Mucosa of stomach (tissue), 1 donor: ENCODE measurements around the gene GMNC.

Experiments
- H3K27me3 ChIP-seq: one replicate; pipeline ENCODE4 v1.7.0; 2013; ENCODE audit warnings: mild to moderate bottlenecking, low read length; ENCODE audit not compliant: control insufficient read depth, insufficient read depth
- H3K36me3 ChIP-seq: one replicate; pipeline ENCODE4 v1.7.0; 2013; ENCODE audit warnings: low read length; ENCODE audit not compliant: control insufficient read depth, insufficient read depth
- H3K4me1 ChIP-seq: one replicate; pipeline ENCODE4 v1.7.0; 2013; ENCODE audit warnings: mild to moderate bottlenecking, low read length; ENCODE audit not compliant: control insufficient read depth, insufficient read depth
- H3K4me3 ChIP-seq: one replicate; pipeline ENCODE4 v1.7.0; 2013; ENCODE audit warnings: low read length
- H3K9ac ChIP-seq: one replicate; pipeline ENCODE4 v1.7.0; 2013; ENCODE audit warnings: mild to moderate bottlenecking, low read length, moderate library complexity
- H3K9me3 ChIP-seq: one replicate; pipeline ENCODE4 v1.7.0; 2013; ENCODE audit warnings: mild to moderate bottlenecking, low read length, moderate library complexity; ENCODE audit not compliant: control insufficient read depth
- donor health status: Pancreatic carcinoma.

Gene GMNC

GRCh38 chr3:190847436-190847835 lies 15.1 kb downstream of the GMNC start:
- H3K27me3 ChIP-seq: no peaks in the 10 kb centered on the region
- H3K4me3 ChIP-seq: no peak overlapping the region
- no peak overlapping the region for H3K9ac ChIP-seq
- no peaks in the 10 kb centered on the region for H3K4me1 ChIP-seq
- H3K36me3 ChIP-seq: no peaks in the 10 kb centered on the region
- no peaks in the 10 kb centered on the region for H3K9me3 ChIP-seq

- H3K4me1 ChIP-seq: no peaks in the 10 kb centered on the region
- H3K9ac ChIP-seq: no peak overlapping the region
- H3K9me3 ChIP-seq: no peaks in the 10 kb centered on the region
- no peaks in the 10 kb centered on the region for H3K36me3 ChIP-seq
- no peak overlapping the region for H3K4me3 ChIP-seq
- H3K27me3 ChIP-seq: no peaks in the 10 kb centered on the region
Measured at GRCh38 chr3:190840146-190840545, 22.3 kb downstream of the GMNC start.

- Histone ChIP-seq H3K27me3 (no peaks in the 10 kb centered on the region), H3K9ac (no peak overlapping the region), H3K4me3 (no peak overlapping the region), H3K9me3 (no peaks in the 10 kb centered on the region), H3K4me1 (no peaks in the 10 kb centered on the region), H3K36me3 (no peaks in the 10 kb centered on the region)
Measured at GRCh38 chr3:190831225-190831624, 31.3 kb downstream of the GMNC start.

GRCh38 chr3:190830031-190830430 lies 32.5 kb downstream of the GMNC start:
- Histone ChIP-seq H3K4me1 (no peaks in the 10 kb centered on the region), H3K4me3 (no peak overlapping the region), H3K27me3 (no peaks in the 10 kb centered on the region), H3K9me3 (no peaks in the 10 kb centered on the region), H3K9ac (no peak overlapping the region), H3K36me3 (no peaks in the 10 kb centered on the region)

- Histone ChIP-seq H3K9ac (no peak overlapping the region), H3K27me3 (no peaks in the 10 kb centered on the region), H3K36me3 (no peaks in the 10 kb centered on the region), H3K4me1 (no peaks in the 10 kb centered on the region), H3K9me3 (no peaks in the 10 kb centered on the region), H3K4me3 (no peak overlapping the region)
Measured at GRCh38 chr3:190826018-190826417, 36.5 kb downstream of the GMNC start.

- no peaks in the 10 kb centered on the region for H3K27me3 ChIP-seq
- no peak overlapping the region for H3K4me3 ChIP-seq
- no peak overlapping the region for H3K9ac ChIP-seq
- H3K9me3 ChIP-seq: no peaks in the 10 kb centered on the region
- H3K36me3 ChIP-seq: no peaks in the 10 kb centered on the region
- no peaks in the 10 kb centered on the region for H3K4me1 ChIP-seq
Measured at GRCh38 chr3:190825386-190826016, 37.0 kb downstream of the GMNC start.

- Histone ChIP-seq H3K9me3 (no peaks in the 10 kb centered on the region), H3K4me3 (no peak overlapping the region), H3K36me3 (no peaks in the 10 kb centered on the region), H3K27me3 (no peaks in the 10 kb centered on the region), H3K4me1 (no peaks in the 10 kb centered on the region), H3K9ac (no peak overlapping the region)
Measured at GRCh38 chr3:190811775-190812480, 50.6 kb downstream of the GMNC start.

- no peaks in the 10 kb centered on the region for H3K36me3 ChIP-seq
- no peak overlapping the region for H3K9ac ChIP-seq
- no peaks in the 10 kb centered on the region for H3K4me1 ChIP-seq
- no peaks in the 10 kb centered on the region for H3K27me3 ChIP-seq
- no peaks in the 10 kb centered on the region for H3K9me3 ChIP-seq
- H3K4me3 ChIP-seq: no peak overlapping the region
Measured at GRCh38 chr3:190810957-190811356, 51.5 kb downstream of the GMNC start.

GRCh38 chr3:190809351-190809750 lies 53.1 kb downstream of the GMNC start:
- no peaks in the 10 kb centered on the region for H3K9me3 ChIP-seq
- H3K4me3 ChIP-seq: no peak overlapping the region

GRCh38 chr3:190807719-190808375 lies 54.6 kb downstream of the GMNC start:
- Histone ChIP-seq H3K27me3 (no peaks in the 10 kb centered on the region), H3K4me3 (no peak overlapping the region), H3K36me3 (no peaks in the 10 kb centered on the region), H3K9me3 (no peaks in the 10 kb centered on the region), H3K9ac (no peak overlapping the region), H3K4me1 (no peaks in the 10 kb centered on the region)

More at GRCh38 chr3:190809351-190809750, 53.1 kb downstream of the GMNC start:
- H3K4me1 ChIP-seq: no peaks in the 10 kb centered on the region
- H3K36me3 ChIP-seq: no peaks in the 10 kb centered on the region
- H3K27me3 ChIP-seq: no peaks in the 10 kb centered on the region
- no peak overlapping the region for H3K9ac ChIP-seq
